Measurements from ENCODE around the gene TRAF7.

DNA sequence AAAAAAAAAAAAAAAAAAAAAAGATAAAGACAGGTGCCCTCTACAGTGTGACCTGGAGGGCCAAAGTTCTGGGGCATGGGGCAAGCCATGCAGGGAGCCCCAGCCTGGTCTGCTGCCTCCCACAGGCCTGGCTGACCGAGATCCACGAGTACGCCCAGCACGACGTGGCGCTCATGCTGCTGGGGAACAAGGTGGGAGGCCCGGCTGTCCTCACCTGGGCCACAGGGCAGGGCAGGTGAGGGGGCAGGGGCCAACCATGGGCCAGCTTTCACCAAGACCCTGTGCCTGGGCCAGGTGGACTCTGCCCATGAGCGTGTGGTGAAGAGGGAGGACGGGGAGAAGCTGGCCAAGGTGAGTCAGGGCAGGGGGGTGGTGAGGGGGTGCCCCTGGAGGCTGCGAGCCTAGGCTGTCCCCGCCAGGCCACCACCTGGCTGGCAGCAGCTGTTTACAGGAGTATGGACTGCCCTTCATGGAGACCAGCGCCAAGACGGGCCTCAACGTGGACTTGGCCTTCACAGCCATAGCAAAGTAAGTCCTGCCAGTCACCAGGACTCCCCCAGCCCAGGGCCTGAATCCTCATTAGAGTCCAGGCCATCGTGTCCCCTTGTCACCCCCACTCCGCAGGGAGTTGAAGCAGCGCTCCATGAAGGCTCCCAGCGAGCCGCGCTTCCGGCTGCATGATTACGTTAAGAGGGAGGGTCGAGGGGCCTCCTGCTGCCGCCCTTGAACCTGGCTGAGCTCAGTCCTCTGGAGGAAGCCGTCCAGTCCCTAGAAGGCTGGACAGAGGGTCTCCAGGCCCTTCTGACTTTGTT lies 2.7 kb upstream of the TRAF7 start:
- TF ChIP-seq, protein P1, sequence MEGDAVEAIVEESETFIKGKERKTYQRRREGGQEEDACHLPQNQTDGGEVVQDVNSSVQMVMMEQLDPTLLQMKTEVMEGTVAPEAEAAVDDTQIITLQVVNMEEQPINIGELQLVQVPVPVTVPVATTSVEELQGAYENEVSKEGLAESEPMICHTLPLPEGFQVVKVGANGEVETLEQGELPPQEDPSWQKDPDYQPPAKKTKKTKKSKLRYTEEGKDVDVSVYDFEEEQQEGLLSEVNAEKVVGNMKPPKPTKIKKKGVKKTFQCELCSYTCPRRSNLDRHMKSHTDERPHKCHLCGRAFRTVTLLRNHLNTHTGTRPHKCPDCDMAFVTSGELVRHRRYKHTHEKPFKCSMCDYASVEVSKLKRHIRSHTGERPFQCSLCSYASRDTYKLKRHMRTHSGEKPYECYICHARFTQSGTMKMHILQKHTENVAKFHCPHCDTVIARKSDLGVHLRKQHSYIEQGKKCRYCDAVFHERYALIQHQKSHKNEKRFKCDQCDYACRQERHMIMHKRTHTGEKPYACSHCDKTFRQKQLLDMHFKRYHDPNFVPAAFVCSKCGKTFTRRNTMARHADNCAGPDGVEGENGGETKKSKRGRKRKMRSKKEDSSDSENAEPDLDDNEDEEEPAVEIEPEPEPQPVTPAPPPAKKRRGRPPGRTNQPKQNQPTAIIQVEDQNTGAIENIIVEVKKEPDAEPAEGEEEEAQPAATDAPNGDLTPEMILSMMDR (IDR thresholded peaks at IDR 0.05; ENCODE audit: poor library complexity, severe bottlenecking), result no peak
- TF ChIP-seq, protein P2, sequence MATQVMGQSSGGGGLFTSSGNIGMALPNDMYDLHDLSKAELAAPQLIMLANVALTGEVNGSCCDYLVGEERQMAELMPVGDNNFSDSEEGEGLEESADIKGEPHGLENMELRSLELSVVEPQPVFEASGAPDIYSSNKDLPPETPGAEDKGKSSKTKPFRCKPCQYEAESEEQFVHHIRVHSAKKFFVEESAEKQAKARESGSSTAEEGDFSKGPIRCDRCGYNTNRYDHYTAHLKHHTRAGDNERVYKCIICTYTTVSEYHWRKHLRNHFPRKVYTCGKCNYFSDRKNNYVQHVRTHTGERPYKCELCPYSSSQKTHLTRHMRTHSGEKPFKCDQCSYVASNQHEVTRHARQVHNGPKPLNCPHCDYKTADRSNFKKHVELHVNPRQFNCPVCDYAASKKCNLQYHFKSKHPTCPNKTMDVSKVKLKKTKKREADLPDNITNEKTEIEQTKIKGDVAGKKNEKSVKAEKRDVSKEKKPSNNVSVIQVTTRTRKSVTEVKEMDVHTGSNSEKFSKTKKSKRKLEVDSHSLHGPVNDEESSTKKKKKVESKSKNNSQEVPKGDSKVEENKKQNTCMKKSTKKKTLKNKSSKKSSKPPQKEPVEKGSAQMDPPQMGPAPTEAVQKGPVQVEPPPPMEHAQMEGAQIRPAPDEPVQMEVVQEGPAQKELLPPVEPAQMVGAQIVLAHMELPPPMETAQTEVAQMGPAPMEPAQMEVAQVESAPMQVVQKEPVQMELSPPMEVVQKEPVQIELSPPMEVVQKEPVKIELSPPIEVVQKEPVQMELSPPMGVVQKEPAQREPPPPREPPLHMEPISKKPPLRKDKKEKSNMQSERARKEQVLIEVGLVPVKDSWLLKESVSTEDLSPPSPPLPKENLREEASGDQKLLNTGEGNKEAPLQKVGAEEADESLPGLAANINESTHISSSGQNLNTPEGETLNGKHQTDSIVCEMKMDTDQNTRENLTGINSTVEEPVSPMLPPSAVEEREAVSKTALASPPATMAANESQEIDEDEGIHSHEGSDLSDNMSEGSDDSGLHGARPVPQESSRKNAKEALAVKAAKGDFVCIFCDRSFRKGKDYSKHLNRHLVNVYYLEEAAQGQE (IDR thresholded peaks at IDR 0.05; ENCODE audit: borderline replicate concordance), result no peak
- TF ChIP-seq EZH2 (IDR thresholded peaks at IDR 0.05; ENCODE audit: borderline replicate concordance, insufficient read depth, low read length, poor library complexity, severe bottlenecking) (no peak), TAF1 (IDR thresholded peaks at IDR 0.05; ENCODE audit: low read depth) (no peak), POLR2AphosphoS5 (IDR thresholded peaks at IDR 0.05) (no peak), SMC3 (conservative IDR thresholded peaks at IDR 0.05; ENCODE audit: poor library complexity) (no peak), MXI1 (conservative IDR thresholded peaks at IDR 0.05; ENCODE audit: poor library complexity, severe bottlenecking) (no peak), EP300 (conservative IDR thresholded peaks at IDR 0.05; ENCODE audit: poor library complexity, severe bottlenecking) (no peak)
